PC-9 (cell line): ENCODE measurements around the gene KRT32. TPM values are rescaled to one million over a fixed set of nuclear protein-coding genes. Genes with fewer than 3 reads are reported as not detected.
A peak's percentile ranks its signal among the peaks of the same experiment; 100 is the strongest.

Experiments
- BruUV-seq: library from RNA; stranded (reverse); fragments of 400-500 nt; replicated peaks from 2 replicates; lab custom pipeline; 2021; lab: Mats Ljungman, UMichigan
- CTCF ChIA-PET: fragments of 300-600 bp; sonication (Branson Sonifier 250); formaldehyde crosslinking; loops from one replicate; lab custom pipeline; 2022; ENCODE audit warnings: antibody characterized with exemption; lab: Charles Lee
- POLR2A ChIA-PET: fragments of 300-600 bp; sonication (Branson Sonifier 250); formaldehyde crosslinking; loops from one replicate; lab custom pipeline; 2022; ENCODE audit warnings: antibody characterized with exemption; ENCODE audit not compliant: unreplicated experiment; lab: Charles Lee
- DNase-seq, 2 experiments: peaks; one replicate each; pipeline versions ENCODE4 v3.0.0 to v3.0.0-alpha.2; 2015 to 2022; ENCODE audit warnings: mixed read lengths in 1 of 2
- H2AFZ ChIP-seq: fragments of 200-600 bp; sonication (generic); 2 replicates; pipeline ENCODE4 v1.8.1; 2017; ENCODE audit warnings: antibody characterized with exemption
- H3F3A ChIP-seq: fragments of 200-600 bp; sonication (generic); 2 replicates; pipeline ENCODE4 v1.8.1; 2017; ENCODE audit warnings: antibody characterized with exemption, mild to moderate bottlenecking, low read depth; ENCODE audit not compliant: insufficient read depth
- H3K27ac ChIP-seq: fragments of 200-600 bp; sonication (generic); 2 replicates; pipeline ENCODE4 v1.6.1; 2016; ENCODE audit warnings: mixed run types
- H3K27me3 ChIP-seq: fragments of 200-600 bp; sonication (generic); 2 replicates; pipeline ENCODE4 v1.6.1; 2016; ENCODE audit warnings: low read depth, mixed run types; ENCODE audit not compliant: insufficient read depth
- H3K36me3 ChIP-seq: fragments of 200-600 bp; sonication (generic); 2 replicates; pipeline ENCODE4 v1.6.1; 2016; ENCODE audit warnings: low read depth, mixed run types
- H3K4me1 ChIP-seq: fragments of 200-600 bp; sonication (generic); replicated peaks from 2 replicates; pipeline ENCODE4 v1.6.1; 2016; ENCODE audit warnings: mixed run types; ENCODE audit not compliant: insufficient read depth
- H3K4me2 ChIP-seq: fragments of 200-600 bp; sonication (generic); 2 replicates; pipeline ENCODE4 v1.6.1; 2017; ENCODE audit warnings: mixed run types
- H3K4me3 ChIP-seq: fragments of 200-600 bp; sonication (generic); 2 replicates; pipeline ENCODE4 v1.6.1; 2016; ENCODE audit warnings: mixed run types
- H3K79me2 ChIP-seq: fragments of 200-600 bp; sonication (generic); 2 replicates; pipeline ENCODE4 v1.6.1; 2017; ENCODE audit warnings: low read depth, mixed run types
- H3K9me2 ChIP-seq: fragments of 200-600 bp; sonication (generic); 2 replicates; pipeline ENCODE4 v1.8.1; 2017; ENCODE audit warnings: mild to moderate bottlenecking; ENCODE audit not compliant: insufficient read depth
- H3K9me3 ChIP-seq: fragments of 200-600 bp; sonication (generic); 2 replicates; pipeline ENCODE4 v1.8.1; 2016; ENCODE audit warnings: low read depth; ENCODE audit not compliant: insufficient read depth
- H4K20me1 ChIP-seq: fragments of 200-600 bp; sonication (generic); 2 replicates; pipeline ENCODE4 v1.8.1; 2017; ENCODE audit not compliant: insufficient read depth
- EZH2 ChIP-seq: fragments of 200-600 bp; sonication (generic); IDR thresholded peaks from 2 replicates; pipeline ENCODE4 v1.8.0; 2017; ENCODE audit warnings: antibody characterized with exemption, low read depth
- intact Hi-C: fragments of 100-400 bp; cut with micrococcal nuclease; formaldehyde crosslinking; loops from one replicate; pipeline ENCODE4 v1.10.0; 2022; ENCODE audit not compliant: unreplicated experiment
- total RNA-seq: library from RNA; stranded (reverse); gene quantifications from 2 replicates; pipeline ENCODE4 v1.2.3, GENCODE V29; 2021
- TF ChIP-seq, protein P1 (sequence below): fragments of 200-600 bp; sonication (generic); conservative IDR thresholded peaks from 2 replicates; pipeline ENCODE4 v1.6.1; 2017; ENCODE audit warnings: mixed run types, antibody characterized with exemption, mild to moderate bottlenecking, moderate library complexity

Gene KRT32
- total RNA-seq, 1 experiment from 2014 or later, result not detected

- no peak for DNase-seq
- H3K36me3 ChIP-seq, result no peaks in the 10 kb centered on the region
- BruUV-seq, result no TSS peak
- H3K79me2 ChIP-seq, result no peaks in the 10 kb centered on the region
- H3K4me1 ChIP-seq, result peaks cover 52% of the 10 kb centered on the region
- no peaks in the 10 kb centered on the region for H3K27me3 ChIP-seq
- H4K20me1 ChIP-seq, result no peaks in the 10 kb centered on the region
- peaks cover 31% of the 10 kb centered on the region for H3F3A ChIP-seq
- POLR2A ChIA-PET, result no interaction called here
- no peak overlapping the region for H3K4me3 ChIP-seq
- CTCF ChIA-PET, result no interaction called here
- intact Hi-C loops, result no loop called here
- H3K27ac ChIP-seq, result no peak overlapping the region
- no peaks in the 10 kb centered on the region for H3K9me2 ChIP-seq
- no peak overlapping the region for H2AFZ ChIP-seq
- H3K4me2 ChIP-seq, result peak overlapping the region; percentile 32
- no peaks in the 10 kb centered on the region for H3K9me3 ChIP-seq
- TF ChIP-seq, protein P1, sequence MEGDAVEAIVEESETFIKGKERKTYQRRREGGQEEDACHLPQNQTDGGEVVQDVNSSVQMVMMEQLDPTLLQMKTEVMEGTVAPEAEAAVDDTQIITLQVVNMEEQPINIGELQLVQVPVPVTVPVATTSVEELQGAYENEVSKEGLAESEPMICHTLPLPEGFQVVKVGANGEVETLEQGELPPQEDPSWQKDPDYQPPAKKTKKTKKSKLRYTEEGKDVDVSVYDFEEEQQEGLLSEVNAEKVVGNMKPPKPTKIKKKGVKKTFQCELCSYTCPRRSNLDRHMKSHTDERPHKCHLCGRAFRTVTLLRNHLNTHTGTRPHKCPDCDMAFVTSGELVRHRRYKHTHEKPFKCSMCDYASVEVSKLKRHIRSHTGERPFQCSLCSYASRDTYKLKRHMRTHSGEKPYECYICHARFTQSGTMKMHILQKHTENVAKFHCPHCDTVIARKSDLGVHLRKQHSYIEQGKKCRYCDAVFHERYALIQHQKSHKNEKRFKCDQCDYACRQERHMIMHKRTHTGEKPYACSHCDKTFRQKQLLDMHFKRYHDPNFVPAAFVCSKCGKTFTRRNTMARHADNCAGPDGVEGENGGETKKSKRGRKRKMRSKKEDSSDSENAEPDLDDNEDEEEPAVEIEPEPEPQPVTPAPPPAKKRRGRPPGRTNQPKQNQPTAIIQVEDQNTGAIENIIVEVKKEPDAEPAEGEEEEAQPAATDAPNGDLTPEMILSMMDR, result no peak
- TF ChIP-seq EZH2, result no peak
Observed at GRCh38 chr17:41421617-41422016, 45.6 kb downstream of the KRT32 start.

- no peak for TF ChIP-seq EZH2
- TF ChIP-seq, protein P1, result no peak
- Histone ChIP-seq H3K9me3 (no peaks in the 10 kb centered on the region), H3K36me3 (no peaks in the 10 kb centered on the region), H3K27me3 (no peaks in the 10 kb centered on the region), H2AFZ (no peak overlapping the region), H3K9me2 (no peaks in the 10 kb centered on the region), H3K4me3 (no peak overlapping the region), H3K4me1 (peaks cover 57% of the 10 kb centered on the region), H3F3A (peaks cover 33% of the 10 kb centered on the region), H3K4me2 (peak overlapping the region; percentile 32), H3K27ac (no peak overlapping the region), H3K79me2 (no peaks in the 10 kb centered on the region), H4K20me1 (no peaks in the 10 kb centered on the region)
- ChIA-PET POLR2A (no interaction called here), CTCF (no interaction called here)
- peak in 1 of 2 experiments; percentile 78 for DNase-seq
- intact Hi-C loops, result no loop called here
- no TSS peak for BruUV-seq
Observed at GRCh38 chr17:41421116-41421515, 46.1 kb downstream of the KRT32 start.

DNA sequence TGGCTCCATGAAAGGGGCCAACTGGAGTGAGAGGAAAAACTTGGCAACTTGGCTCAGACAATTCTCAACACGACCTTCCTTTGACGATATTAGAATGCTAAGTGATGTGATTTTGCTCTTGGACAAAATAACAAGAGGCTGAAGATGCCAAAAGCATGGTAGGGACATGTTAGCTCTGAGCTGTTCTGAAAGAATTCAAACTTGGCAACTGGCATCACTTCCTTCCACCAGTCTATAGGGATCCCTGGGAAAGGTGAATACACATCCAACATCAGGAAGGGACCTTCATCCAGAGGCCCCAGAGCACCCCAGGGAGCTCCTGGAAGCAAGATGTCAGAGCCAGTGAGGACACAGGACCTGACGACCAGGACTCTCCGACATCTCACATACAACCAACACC, 47.1 kb downstream of the KRT32 start:
- Histone ChIP-seq H3K79me2 (no peaks in the 10 kb centered on the region), H3K4me3 (no peak overlapping the region), H3K9me2 (no peaks in the 10 kb centered on the region), H3K36me3 (no peaks in the 10 kb centered on the region), H2AFZ (no peak overlapping the region), H3F3A (peaks cover 35% of the 10 kb centered on the region), H3K27ac (no peak overlapping the region), H3K4me2 (peak overlapping the region; percentile 32; the same call in 1 of the 2 replicates), H3K27me3 (no peaks in the 10 kb centered on the region), H3K9me3 (no peaks in the 10 kb centered on the region), H4K20me1 (no peaks in the 10 kb centered on the region), H3K4me1 (peaks cover 67% of the 10 kb centered on the region)
- TF ChIP-seq EZH2, result no peak
- TF ChIP-seq, protein P1, result no peak
- ChIA-PET POLR2A (interaction anchor here (0.6 kb wide), 1 partner anchor 234 kb away, joined by 4 read pairs; no protein-coding TSS in a partner anchor), CTCF (no interaction called here)
- intact Hi-C loops, result no loop called here
- no TSS peak for BruUV-seq
- DNase-seq, result no peak
